Inflammatory macrophage (primary cell): ENCODE measurements around the gene UBN1.

Experiments used
- DNase-seq, 2 donors: peaks; one replicate each; pipeline ENCODE4 v3.0.0-alpha.2; 2020 to 2022
- total RNA-seq, 18 experiments: gene quantifications; one replicate each; lab custom pipeline; 2026; ENCODE audit warnings: mixed read lengths in 6 of 18, inconsistent platforms in 2 of 18; lab: John Stamatoyannopoulos, UW

Gene UBN1, protein sequence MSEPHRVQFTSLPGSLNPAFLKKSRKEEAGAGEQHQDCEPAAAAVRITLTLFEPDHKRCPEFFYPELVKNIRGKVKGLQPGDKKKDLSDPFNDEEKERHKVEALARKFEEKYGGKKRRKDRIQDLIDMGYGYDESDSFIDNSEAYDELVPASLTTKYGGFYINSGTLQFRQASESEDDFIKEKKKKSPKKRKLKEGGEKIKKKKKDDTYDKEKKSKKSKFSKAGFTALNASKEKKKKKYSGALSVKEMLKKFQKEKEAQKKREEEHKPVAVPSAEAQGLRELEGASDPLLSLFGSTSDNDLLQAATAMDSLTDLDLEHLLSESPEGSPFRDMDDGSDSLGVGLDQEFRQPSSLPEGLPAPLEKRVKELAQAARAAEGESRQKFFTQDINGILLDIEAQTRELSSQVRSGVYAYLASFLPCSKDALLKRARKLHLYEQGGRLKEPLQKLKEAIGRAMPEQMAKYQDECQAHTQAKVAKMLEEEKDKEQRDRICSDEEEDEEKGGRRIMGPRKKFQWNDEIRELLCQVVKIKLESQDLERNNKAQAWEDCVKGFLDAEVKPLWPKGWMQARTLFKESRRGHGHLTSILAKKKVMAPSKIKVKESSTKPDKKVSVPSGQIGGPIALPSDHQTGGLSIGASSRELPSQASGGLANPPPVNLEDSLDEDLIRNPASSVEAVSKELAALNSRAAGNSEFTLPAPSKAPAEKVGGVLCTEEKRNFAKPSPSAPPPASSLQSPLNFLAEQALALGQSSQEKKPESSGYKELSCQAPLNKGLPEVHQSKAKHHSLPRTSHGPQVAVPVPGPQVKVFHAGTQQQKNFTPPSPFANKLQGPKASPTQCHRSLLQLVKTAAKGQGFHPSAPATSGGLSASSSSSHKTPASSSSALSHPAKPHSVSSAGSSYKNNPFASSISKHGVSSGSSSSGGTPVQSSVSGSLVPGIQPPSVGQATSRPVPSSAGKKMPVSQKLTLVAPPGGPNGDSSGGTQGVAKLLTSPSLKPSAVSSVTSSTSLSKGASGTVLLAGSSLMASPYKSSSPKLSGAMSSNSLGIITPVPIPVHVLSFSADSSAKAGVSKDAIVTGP (N-terminal part only)
- total RNA-seq, result 35.0 to 91.8 (median 63.7) reads per million in 18 experiments

DNA sequence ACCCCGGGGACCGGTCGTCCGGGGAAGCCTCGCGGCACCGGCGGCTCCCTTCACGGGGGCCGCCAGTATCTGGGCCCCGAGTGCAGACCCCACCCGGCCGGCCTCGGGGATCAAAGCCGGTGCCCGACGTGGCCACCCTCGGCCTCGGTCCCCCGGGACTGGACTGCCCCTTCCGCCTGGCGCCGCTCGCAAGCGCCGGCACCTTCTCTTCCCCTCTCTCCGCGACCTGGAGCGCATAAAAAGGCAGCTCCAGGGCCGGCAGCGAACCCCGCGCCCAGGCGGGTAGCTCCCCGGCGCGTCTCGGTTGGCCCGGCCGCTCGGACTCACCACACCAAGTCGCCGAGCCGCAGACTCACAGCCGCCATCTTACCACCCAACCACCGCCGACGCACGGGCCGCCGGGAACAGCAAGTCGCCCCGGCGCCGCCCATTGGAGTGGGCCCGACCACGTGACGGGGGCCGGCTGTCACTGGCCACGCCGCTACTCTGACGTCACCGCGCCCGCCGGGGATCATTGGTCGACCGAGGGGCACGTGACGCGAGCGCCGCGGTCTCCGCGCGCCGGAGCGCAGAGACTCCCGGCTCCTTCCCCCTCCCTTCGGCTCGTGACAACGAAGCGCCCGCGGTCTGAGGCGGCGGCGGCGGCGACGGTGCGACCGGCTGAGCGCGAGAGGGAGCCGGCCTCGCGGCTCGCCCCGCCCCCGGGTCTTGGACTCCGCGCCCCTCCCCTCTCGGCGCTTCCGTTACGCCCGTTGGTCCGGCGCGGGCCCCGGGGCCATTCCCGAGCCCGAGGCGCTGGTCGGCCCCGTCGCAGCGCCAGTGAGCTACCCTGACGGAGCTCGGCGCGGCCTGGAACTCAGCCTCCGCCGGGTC lies at the start of gene UBN1, which contains the start of gene GLYR1:
TSS of gene UBN1 (plus strand) at position 581 of the 873 bp plus-strand sequence. CDS start 5,437 bp downstream, outside the sequence.
TSS of gene GLYR1 (minus strand) at position 388 of the 873 bp plus-strand sequence. CDS start at position 365, 23 bp downstream.
- DNase-seq, result peak; percentile 98 to 99

DNA sequence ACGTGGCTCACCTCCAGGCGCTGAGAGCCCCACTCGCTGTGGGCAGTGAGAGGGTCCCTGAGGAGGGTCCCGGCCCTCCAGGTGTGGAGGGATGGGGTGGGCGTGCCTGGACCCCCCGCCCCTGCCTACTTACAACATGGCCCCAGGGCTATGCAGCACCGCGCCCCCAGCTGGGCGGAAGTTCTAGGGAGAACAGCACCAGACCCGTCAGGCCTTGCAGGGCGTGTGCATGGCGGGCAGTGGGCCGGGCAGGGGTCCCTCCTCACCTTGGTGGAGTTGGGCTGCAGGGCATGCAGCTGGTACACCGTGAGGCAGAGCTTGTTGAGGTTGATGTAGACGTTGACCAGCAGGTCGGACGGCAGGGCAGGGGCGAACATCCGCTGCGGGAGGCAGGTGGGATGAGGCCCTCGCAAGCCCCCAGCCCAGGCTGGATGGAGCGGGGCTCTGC lies 49.5 kb upstream of the UBN1 start:
- no peak for DNase-seq

DNA sequence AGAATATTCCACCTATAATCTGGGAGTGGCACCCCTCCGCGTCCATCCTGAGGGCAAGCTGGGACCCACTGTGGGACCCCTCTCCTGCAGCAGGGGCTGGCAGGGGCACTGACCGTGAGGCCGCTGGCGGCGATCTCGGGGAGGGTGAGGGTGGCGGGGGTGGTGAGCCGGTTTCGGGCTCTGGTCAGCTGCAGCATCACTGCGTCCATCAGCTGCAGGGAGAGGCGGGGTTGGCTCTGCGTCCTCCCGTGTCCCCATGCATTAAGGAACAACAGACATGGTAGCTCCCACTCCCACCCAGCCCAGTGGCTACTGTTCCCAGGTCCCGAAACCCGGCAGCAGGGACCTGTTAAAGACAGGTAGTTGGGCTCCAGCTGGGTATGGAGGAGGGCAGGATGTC lies 48.8 kb upstream of the UBN1 start:
- no peak for DNase-seq

DNA sequence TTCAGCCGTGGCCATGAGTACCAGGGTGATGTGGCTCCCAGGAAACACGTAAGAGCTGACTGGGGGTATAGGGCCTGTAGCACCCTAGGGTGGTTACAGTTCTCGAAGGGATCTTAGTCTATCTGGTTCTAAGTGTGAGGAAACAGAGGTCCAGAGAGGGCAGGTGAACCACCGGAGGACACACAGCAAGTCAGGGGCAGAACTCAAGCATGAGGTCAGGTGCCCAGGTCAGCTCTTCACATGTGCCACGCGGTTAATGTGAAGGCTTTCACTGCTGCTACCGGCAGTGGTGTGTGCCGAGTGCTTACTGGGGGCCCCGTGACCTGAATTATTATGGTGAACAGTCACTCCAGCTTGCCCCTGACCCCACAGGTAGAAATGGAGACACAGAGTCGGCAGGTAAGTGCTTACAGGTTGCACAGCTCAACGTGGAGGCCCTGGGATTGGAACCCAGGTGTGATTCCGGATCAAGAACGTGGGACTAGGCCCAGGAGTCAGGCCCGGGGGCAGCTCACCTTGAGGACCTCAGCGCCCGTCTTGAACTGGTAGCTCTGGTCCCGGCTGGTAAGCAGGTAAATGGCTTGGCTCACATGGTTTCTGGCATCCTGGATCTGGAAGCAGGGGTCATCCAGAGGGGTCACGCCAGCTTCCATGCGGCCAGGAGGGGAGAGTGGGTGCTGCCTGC lies 48.0 kb upstream of the UBN1 start:
- no peak for DNase-seq

DNA sequence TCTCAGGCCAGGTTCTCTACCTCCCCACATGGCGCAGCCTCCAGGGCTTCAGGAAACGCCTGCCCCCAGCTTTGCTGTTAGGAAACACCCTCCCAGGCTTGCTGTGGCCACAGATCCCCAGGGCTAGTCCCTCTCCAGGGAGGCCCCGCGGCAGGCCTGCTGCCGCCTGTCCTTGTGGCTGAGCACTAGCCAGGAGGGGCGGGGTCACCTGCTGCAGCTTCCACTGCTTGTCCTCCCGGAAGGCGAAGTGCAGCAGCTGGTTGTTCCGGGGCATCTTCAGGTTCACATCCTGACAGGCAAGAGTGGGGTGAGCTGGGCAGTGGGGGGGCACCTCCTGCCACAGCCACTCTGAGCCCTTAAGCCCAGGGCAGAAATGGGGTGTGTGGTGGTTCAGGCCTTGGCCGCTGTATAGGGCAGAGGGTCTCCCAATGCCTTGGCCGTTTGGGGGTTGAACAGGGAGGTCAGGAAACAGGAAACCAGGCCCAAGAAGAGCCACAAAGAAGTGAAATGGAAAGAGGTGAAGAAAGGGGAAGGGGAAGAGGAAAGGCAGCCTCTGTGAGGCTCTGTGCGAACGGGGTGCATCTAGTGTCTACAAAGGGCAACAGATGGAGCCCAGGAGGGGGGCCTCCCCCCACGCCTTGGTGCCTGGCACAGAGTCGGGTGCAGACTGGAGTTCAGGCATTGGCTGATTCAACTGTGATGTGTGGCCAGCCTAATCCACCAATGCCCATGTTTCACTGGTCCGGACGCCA lies 46.8 kb upstream of the UBN1 start:
- DNase-seq, result peak; percentile 32 to 46

DNA sequence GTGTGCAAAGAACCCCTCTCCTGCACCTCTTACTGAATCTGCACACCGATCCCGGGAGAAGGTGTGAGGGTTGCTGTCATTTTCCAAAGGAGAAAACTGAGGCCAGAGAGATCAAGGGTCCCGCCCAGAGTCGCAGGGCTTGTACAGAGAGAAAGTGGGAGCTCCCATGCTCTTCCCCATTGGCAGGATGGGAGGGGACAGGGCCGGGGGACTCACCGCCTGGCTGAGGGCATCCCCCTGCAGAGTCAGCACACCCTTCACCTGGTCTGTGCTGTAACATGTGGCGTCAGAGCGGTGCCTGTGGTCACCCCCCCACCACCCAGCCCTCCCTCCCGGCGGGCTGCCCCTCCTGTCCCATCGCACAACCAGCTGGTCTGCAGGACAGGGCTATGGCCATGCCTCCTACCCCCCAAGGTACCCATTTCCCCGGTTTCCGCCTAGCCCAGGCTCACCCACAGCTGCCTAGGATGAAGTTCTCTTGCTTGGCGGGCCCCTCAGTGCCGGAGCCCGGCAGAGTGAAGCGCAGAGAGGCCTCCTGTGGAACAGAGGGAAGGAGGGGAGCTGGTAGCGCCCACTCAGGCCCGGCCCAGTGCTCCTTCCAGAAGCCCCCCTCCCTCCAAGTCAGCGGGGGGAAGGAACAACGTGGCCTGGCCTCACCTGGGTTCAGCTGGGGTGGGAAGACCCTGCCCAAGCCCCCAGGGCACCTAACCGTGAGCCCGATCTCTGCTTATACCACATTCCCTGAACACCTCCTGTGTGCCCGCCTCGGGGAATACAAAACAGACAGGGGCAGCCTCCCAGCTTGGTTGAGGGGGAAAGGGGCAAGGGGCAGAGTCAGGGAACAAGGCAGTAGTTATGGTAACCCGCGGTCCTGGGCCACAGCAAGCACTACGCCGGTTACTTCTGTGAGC lies 46.0 kb upstream of the UBN1 start:
- DNase-seq, result no peak

DNA sequence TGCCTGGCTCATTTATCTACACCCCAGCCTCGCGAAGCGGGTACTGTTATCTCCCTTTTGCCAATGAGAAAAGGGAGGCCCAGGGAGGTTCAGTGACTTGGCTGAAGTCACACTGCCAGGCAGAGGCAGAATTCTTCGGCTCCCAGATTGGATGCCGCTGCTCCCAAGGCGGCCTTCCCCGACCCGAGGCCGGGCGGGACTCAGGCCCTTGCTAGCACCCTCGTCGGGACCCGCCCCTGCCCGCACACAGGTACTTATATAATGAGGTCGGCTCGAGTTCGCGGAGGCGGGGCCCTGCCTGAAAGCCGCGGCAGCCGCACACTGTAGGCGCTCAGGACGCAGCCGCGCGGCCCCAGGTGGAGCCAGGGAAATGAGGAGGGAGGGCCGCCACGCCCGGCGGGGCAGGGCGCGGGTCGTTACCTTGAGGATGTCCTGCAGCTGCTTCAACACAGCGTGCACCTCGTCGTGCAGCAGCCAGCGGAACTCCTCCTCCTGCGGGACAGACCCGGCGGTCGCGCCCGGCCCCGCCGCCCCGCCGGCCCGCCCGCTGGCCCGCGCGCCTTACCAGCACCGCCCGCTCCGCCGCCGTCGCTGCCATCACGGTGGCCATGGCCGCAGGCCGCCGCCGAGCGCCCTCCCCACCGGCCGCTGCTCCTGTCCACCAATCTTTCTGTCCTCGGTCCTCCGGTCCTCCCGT lies 45.2 kb upstream of the UBN1 start, which contains the start of gene ROGDI:
TSS of gene ROGDI (minus strand) at position 672 of the 697 bp plus-strand sequence. CDS start at position 610, 62 bp downstream.
- DNase-seq, result peak; percentile 21 to 33

DNA sequence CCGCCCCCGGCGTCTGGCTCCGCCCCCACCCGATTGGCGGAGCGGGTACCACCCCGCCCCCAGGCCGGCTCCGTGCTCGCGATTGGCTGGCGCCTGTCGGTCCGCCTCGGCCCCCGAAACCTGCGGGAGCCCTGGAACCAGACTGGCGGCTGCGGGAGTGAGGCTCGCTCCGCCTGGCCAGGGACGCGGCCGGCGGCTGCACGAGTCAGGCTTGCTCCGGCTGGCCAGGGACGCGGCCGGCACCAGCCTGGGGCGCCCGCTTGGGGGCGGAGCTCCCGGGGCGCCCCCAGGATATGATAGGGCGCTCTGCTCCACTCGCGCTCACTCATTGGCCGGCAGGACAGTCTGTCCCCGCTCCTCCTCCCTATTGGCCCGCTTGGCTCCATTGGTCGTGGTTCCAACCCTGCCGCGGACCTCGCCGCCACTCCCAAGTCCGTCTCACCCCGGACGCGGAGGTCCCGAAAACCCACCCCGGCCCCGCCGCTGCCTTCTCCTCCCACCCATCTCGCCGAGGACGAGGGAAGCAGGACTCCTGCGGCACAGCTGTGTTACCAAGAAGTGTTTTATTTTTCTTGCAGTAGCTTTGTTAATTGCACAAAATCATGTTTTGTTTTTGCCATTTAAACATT lies 44.5 kb upstream of the UBN1 start:
- DNase-seq, result peak; percentile 94 to 95

DNA sequence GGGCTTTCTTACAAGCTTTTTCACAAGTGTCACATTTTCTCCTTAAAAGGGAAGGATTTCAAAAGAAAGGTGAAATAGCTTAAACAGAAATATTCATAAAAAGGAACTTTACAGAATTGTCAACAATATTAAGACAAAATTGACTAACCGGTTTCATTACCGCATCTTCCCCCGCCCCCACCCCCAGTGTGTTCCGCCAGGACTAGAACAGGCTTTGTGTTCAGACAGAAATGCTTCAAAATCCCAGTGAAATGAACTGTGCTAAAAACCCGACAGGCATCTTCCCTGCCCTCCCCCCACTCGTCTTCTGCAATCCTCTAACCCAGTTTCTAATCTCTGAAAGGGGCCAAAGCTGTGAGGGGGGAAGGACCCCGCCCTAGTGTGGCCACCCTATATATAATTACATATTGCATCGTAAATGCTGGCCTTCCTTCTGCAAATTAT lies 43.9 kb upstream of the UBN1 start:
- peak; percentile 74 to 82 for DNase-seq

DNA sequence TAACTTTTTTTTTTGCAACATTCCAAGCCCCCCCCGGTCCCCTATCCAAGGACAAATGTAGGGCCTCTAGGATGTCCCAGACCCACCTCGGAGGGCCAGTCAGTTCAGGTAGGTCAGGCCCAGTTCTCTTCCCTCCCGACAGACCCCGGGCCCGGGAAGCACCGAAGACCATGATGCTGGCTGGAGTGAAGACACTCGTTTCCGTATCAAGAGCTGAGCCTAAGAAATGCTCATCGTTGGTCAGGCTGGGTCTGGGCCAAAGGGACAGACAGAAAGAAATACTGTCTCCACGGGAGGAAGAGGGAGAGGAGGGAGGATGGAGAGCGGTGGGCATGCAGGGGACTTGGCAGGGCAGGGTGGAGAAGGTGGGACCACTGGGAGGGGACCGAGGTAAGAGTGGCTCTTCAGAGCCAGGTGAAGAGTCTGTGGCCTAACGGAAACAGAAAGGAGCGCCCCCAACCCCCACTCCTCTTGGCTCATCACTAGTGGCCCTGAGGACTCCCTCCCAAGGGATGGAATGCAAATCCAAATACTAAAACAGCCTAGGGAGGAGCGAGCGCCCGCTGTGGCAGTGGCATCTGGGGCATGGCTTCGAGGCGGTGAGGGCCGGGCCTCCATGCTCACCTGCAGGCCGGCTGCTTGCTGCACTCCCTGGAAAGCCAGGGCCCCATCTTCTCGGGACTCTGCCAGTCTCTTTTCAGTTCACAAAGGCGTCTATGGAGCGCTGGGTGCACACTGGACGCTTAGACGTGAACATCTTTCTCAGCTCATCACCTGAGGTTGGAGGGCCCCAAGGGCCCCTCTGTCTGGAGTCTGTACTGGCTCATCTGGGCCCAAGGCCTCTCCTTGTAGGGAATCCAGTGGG lies 43.2 kb upstream of the UBN1 start:
- DNase-seq, result no peak

DNA sequence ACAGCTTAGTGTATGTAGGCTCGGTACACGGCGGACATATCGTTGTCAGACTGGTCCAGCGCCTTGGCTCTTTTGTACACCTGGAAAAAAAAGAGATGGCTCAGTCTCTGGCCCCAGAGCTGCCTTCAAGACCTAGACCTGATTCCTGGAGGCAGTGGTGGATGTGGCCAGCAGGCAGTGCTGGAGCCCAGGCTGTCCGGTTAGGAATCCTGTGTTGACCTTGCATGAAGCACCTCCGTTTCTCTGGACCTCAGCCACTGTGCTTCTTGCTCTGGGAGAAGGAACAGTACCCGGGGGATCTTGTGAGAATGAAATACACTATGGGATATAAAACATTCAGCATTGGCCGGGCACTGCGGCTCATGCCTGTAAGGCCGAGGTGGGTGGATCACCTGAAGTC lies 42.0 kb upstream of the UBN1 start:
- DNase-seq, result no peak

DNA sequence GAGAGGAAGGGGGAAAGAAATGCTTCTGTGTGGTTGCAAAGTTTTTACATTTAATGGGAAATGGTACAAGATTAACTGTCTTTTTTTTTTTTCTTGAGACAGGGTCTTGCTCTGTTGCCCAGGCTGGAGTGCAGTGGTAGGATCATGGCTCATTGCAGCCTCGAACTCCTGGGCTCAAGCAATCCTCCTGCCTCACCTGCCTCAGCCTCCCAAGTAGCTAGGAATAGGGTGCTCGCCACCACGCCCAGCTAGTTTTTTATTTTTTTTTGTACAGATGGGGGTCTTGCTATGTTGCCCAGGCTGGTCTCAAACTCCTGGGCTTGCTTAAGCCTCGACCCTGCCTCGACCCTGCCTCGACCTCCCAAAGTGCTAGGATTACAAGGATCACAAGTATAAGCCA lies 41.0 kb upstream of the UBN1 start:
- DNase-seq, result no peak

DNA sequence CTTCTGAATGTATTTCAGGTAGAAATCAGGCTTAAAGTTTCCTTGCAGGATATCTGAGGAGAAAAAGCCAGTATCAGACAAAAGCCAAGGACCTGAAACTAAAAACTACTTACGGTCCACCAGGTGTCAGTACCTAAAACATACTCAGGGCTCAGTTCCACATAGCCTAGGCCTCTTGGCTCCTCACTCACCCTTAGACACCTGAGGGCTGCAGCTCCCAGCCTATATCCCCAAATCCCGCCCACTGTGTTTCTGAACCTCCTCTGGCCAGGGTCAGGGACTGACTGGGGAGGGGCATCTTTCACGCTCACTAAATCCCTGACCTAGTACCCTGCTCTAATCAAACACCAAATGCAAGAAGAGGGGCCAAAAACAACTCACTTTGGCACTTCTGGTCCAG lies 36.0 kb upstream of the UBN1 start:
- DNase-seq, result no peak

DNA sequence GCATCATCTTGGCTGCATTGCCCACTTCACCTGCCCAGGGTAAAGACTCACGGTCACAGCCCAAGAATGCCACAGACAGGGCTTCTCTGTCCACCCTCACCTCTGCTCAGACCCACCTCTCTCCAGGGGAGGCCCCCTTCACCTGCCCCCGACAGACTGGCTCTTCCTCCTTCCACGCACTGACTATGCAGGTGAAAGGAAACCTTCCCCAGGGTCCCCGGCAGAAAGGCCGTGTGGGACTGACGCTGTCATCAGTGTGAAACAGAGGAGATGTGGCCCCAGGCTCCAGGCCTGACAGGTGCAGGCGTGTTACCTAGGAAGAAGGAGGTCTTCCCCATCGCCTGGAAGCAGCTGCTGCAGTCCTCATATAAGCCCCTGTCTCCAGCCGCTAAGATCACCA lies 35.5 kb upstream of the UBN1 start:
- DNase-seq, result no peak

DNA sequence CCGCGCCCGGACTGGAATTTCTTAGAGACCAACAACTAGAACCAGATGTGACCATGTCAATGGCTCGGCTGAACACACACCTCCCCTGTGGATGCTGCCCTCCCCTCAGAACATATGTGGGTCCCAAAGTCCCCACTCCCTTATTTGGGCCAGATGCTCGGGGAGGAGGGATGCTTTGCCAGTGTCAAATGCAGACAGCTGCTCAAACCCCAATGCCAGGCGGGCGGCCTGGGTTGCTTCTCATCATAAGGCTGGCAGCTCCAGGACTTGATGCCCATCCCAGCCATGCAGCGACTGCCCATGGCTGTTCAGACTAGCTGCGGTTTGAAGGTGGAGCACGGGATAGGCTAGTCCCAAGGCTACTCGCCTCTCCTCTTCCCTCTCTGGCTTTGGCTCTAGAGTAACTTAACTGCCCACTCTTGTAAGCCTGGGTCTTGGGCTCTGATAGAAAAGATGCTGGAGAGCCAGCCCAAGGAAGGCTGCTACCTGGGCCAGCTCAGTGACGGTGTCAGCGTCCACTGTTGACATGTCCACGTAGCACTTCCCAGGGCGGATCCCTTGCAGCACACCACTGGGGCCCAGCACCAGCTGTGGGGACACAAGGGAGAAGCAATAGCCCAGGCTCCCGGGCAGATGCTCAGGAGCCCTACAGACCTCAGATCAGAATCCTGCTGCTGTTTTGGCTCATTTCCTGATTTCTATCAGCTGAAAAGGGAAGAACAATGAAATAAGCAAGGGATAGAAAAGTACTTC lies 33.9 kb upstream of the UBN1 start:
- no peak for DNase-seq

DNA sequence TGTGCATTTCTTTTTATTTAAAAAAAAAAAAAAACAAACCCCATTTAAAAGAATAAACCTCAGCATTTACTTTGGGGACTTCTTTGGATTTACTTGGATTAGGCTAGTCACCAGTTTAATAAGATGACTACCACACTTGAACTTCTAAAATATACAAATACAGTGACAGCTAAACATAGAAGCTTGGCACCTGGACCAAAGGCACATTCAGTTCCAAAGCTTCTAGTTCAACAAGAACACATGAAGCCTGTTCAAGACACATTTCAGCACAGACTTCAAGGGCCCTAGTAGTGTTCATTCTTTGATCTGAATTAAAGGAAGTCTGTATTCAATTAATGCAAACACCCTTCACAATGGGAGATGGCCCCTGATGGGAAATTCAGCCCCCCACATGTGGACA lies 33.2 kb upstream of the UBN1 start:
- DNase-seq, result no peak
